ENCODE results near the gene VSIR.
A peak's percentile ranks its signal among the peaks of the same experiment; 100 is the strongest.

VSIR gene

GRCh38 chr10:71748671-71749191 is 24.6 kb downstream of the VSIR start:
- Histone ChIP-seq H3K9me3 (ENCODE audit: insufficient read depth, low read length) (no peaks in the 10 kb centered on the region), H3K27me3 (ENCODE audit: low read depth, low read length) (peaks cover 4% of the 10 kb centered on the region), H3K9ac (ENCODE audit: low read length) (peak overlapping the region; percentile 4; the same call in 1 of the 2 replicates), H3K36me3 (replicated peaks; ENCODE audit: low read depth, low read length) (no peaks in the 10 kb centered on the region), H4K20me1 (ENCODE audit: insufficient read depth, low read length) (no peaks in the 10 kb centered on the region), H3K79me2 (ENCODE audit: low read length) (no peaks in the 10 kb centered on the region), H2AFZ (ENCODE audit: low read depth, low read length) (peak overlapping the region; percentile 97), H3K4me3 (ENCODE audit: low read length) (peak overlapping the region; percentile 18; the same call in 1 of the 2 replicates), H3K4me1 (ENCODE audit: low read length) (peaks cover 25% of the 10 kb centered on the region), H3K27ac (ENCODE audit: low read length) (no peak overlapping the region), H3K4me2 (ENCODE audit: low read length) (peak overlapping the region; percentile 64)
- TF ChIP-seq EZH2phosphoT487 (IDR thresholded peaks at IDR 0.05; ENCODE audit: low read depth) (no peak), CTCF (IDR thresholded peaks at IDR 0.05; ENCODE audit: low read depth, low read length) (no peak)

- Histone ChIP-seq H3K9ac (ENCODE audit: low read length) (no peak overlapping the region), H3K4me2 (ENCODE audit: low read length) (peak overlapping the region; percentile 64), H3K27me3 (ENCODE audit: low read depth, low read length) (no peaks in the 10 kb centered on the region), H3K4me1 (ENCODE audit: low read length) (peaks cover 25% of the 10 kb centered on the region), H3K79me2 (ENCODE audit: low read length) (no peaks in the 10 kb centered on the region), H3K4me3 (ENCODE audit: low read length) (no peak overlapping the region), H3K27ac (ENCODE audit: low read length) (no peak overlapping the region; the same call in 1 of the 2 replicates), H4K20me1 (ENCODE audit: insufficient read depth, low read length) (no peaks in the 10 kb centered on the region), H3K9me3 (ENCODE audit: insufficient read depth, low read length) (no peaks in the 10 kb centered on the region), H3K36me3 (replicated peaks; ENCODE audit: low read depth, low read length) (no peaks in the 10 kb centered on the region), H2AFZ (ENCODE audit: low read depth, low read length) (peak overlapping the region; percentile 33; the same call in 1 of the 2 replicates)
- TF ChIP-seq CTCF (IDR thresholded peaks at IDR 0.05; ENCODE audit: low read depth, low read length) (no peak), EZH2phosphoT487 (IDR thresholded peaks at IDR 0.05; ENCODE audit: low read depth) (no peak)
These were observed 25.5 kb downstream of the VSIR start for GRCh38 chr10:71747551-71748523.

GRCh38 chr10:71747039-71747531 is 26.2 kb downstream of the VSIR start:
- no peaks in the 10 kb centered on the region for H4K20me1 ChIP-seq (ENCODE audit: insufficient read depth, low read length)
- TF ChIP-seq EZH2phosphoT487 (IDR thresholded peaks at IDR 0.05; ENCODE audit: low read depth) (no peak), CTCF (IDR thresholded peaks at IDR 0.05; ENCODE audit: low read depth, low read length) (no peak)
- no peaks in the 10 kb centered on the region for H3K36me3 ChIP-seq (replicated peaks; ENCODE audit: low read depth, low read length)
- no peak overlapping the region for H3K9ac ChIP-seq (ENCODE audit: low read length)
- H3K9me3 ChIP-seq (ENCODE audit: insufficient read depth, low read length): no peaks in the 10 kb centered on the region
- H3K27ac ChIP-seq (ENCODE audit: low read length): no peak overlapping the region
- H3K27me3 ChIP-seq (ENCODE audit: low read depth, low read length): no peaks in the 10 kb centered on the region
- peaks cover 25% of the 10 kb centered on the region for H3K4me1 ChIP-seq (ENCODE audit: low read length)
- no peak overlapping the region for H2AFZ ChIP-seq (ENCODE audit: low read depth, low read length)
- no peak overlapping the region for H3K4me3 ChIP-seq (ENCODE audit: low read length)
- H3K4me2 ChIP-seq (ENCODE audit: low read length): no peak overlapping the region
- no peaks in the 10 kb centered on the region for H3K79me2 ChIP-seq (ENCODE audit: low read length)
